Right renal pelvis (tissue), 4 donors: ENCODE measurements around the gene IQGAP1. TPM values are rescaled to one million over a fixed set of nuclear protein-coding genes. Genes with fewer than 3 reads are reported as not detected.
"Not testable (repeated sequence)": the region's sequence is repeated elsewhere in the genome, so short reads cannot be mapped to it uniquely, and the experiment has no call there.

Experiments used
- DNase-seq, 4 donors: peaks; one replicate each; pipeline ENCODE4 v3.0.0-alpha.2; 2013; ENCODE audit warnings: low read depth in 4 of 4, low spot score in 3 of 4, missing footprints in 1 of 4
- polyA plus RNA-seq, 4 donors: library from polyadenylated mRNA; unstranded; fragments of 120-200 nt; gene quantifications; one replicate each; pipeline ENCODE4 v1.2.1, GENCODE V29; 2013; ENCODE audit not compliant: insufficient read length in 4 of 4

Gene IQGAP1
- polyA plus RNA-seq, 4 donors, result 135 to 184 (median 175) TPM

DNA sequence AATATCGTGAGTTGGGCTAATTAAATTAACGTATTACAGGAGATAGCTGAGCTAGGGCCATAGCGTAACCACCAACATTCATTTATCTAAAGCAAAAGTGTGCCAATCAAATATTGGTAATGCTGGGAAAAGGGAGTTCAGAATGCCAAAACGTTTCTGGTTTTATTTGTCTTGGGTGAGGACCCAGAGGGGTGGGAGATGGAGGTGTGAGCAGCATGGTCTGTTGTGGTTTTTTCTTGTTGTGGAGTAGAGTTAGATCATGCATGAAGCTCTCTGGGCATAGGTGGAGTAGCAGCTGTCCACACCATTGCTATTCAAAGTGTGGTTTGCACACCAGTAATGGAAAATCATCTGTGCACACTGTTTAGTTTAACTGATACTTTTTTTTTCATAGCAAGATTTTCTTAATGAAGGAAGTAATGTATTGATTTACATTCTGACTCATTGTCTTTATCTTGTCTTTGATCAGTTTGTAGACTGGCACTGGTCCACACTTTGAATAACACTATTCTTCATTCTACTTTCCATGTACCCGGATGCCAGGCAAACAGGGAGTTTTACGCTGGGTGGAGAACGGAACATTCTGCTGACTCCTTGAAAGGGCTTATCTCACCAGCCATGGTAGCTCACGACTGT lies 90.9 kb downstream of the IQGAP1 start:
- no peak for DNase-seq

GRCh38 chr15:90479656-90480055 lies 91.6 kb downstream of the IQGAP1 start:
- no peak for DNase-seq

DNA sequence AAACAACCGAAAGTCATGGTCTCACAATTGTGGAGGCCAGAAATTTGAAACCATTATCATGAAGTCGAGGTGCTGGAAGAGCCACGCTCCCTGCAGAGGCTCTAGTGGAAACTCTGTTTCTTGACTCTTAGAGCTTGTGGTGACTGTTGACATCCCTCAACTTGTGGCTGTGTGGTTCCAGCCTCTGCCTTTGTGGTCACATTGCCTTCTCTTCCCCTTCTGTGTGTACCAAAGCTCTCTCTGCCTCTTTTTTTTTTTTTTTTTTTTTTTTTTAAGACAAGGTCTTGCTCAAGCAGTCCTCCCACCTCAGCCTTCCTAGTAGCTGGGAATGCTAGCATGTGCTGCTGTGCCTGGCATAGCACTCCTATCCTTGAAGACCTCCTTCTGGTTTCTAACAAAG lies 93.0 kb downstream of the IQGAP1 start:
- DNase-seq, result no peak

DNA sequence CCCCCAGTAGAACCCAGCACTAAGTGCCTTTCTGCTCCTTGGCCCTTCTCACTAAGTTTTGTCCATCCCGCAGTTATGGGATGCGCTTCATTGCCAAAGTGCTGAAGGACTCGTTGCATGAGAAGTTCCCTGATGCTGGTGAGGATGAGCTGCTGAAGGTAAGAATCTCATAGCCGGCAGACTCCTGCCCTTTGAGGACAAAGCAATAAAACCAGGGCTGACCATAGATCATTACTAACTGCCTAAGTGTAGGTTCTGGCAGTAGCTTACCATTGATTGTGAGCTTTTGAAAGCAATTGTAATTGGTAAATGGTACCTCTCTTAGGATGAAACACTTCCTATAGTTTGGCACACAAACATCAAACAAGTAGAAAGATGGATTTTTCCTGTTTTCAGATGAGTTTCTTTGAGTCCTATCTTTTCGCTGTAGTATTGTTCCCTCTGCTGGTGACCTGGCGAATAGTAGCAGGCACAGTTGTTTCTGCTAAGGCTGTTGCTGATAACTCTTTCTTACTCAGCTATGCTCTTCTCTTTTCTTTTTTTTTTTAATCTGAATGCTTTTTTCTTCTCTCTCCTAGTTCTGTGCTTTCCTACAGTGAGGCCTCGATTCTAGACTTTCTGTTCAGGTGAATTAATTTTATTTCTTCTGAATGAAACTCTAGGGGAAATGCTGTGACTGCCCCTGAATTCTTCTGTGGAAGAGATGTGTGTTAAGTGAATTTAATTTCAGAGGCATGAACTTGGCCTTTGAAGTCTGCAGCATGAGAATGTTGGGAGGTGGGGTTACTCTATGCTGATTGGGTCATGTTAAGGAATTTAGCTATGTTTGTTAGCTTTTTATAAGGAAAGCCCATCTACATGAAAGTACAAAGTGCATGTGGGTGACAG lies 94.3 kb downstream of the IQGAP1 start:
- peak; percentile 43 to 57 (median 52) for DNase-seq

GRCh38 chr15:90483012-90483307 lies 94.9 kb downstream of the IQGAP1 start:
- DNase-seq, result no peak

GRCh38 chr15:90483637-90484036 lies 95.6 kb downstream of the IQGAP1 start:
- no peak for DNase-seq

- DNase-seq, result no peak
These were observed 99.1 kb downstream of the IQGAP1 start for GRCh38 chr15:90487186-90487585.

- no peak for DNase-seq
These were observed 101.5 kb downstream of the IQGAP1 start for GRCh38 chr15:90489514-90489913.

- DNase-seq, result no peak
These were observed 101.9 kb downstream of the IQGAP1 start for GRCh38 chr15:90489944-90490343.

DNA sequence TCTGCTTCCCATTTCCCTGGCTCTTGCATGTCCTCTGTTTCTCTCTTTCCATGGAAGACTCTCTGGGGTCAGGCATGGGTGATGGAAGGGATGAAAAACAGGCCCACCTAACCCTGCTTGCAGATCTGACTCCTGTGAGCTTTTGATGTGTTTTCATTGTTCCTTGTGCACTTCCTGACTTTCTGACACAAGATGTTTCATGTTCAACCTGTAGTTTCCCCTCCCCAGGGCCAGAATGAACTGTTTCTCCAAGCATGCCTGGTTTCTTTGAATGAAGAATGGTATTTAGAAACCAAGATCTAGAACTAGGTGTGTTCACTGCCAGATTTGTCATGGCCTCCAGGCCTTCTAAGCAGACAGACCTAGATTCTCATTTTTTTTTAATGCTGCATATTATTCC lies 105.6 kb downstream of the IQGAP1 start:
- DNase-seq, result no peak

DNA sequence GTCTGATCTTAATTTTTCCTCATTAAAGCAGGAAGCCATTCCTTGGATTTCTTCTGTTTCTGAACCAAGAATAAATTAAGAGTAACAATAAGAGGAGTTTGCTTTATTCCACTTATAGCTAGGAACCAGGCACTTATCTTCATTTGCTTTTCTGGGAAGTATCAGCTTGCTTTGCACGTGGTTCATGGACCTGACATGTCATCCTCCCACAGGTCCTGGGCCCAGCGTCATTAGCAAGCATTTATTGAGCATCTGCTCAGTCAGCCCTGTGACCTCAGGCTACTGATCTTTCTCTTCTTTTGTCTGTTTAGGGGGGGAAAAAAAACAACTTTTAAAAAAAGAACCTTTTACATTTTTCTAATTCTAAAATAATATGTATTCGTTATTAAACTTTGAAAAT lies 107.0 kb downstream of the IQGAP1 start:
- no peak for DNase-seq

DNA sequence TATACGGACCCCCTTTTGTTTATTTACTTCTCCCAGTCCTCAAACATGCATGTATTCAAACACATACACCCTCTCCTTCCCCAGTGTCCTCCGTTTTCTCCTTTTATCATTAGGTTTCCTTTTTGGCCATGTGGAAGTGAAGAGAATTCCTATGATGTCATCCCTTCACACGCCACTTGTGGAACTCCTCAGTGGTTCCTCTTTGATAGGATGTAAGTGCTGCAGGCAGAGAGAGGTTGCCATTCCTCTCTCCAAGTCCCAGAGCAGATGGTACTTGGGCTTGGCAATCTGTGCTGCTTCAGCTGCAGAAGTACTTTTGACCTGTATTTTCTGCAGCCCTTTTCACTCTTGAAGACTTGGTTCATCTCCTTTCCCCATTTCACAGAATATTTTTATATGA lies 108.7 kb downstream of the IQGAP1 start:
- no peak for DNase-seq

DNA sequence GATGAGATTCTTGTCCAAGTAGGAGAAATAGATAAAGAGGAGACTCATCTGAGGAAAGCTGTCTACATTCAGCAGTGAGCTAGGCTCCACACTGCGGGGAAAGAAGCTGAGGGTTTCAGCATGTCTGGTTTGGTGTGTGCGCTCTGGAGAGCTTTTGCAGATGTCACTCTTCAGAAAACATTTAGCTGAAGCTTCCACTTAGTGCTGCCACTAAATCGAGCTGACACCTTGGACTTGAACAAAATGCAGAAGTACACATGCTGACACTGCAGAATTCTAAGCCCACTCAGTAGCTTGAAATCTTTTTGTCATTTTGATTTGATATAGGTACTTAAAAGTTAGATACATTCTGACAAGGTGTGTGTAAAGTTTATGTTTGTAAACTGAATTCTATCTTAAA lies 109.3 kb downstream of the IQGAP1 start:
- DNase-seq, result no peak

DNA sequence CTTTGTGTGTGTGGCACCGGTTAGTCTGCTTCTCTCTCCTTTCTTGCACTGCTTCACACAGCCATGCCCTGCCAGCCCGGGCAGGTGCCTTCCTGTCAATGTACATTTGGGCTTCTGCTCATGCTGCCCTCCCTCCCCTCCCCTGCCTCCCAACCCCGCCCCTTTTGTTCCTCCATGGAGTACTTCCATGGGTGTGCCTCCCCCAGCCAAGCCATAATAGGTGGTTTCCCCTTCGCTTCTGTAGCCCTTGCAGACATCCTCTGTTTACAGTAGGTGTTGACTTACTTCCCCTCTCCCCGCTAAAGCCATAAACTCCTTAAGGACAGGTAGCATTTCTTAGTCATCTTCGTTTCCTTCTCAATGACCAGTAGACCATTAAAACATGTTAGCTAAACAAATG lies 109.9 kb downstream of the IQGAP1 start:
- DNase-seq, result no peak

- no peak for DNase-seq
These were observed 112.1 kb downstream of the IQGAP1 start for GRCh38 chr15:90500171-90500570.

- no peak for DNase-seq
These were observed 113.9 kb downstream of the IQGAP1 start for GRCh38 chr15:90501898-90502297.

GRCh38 chr15:90510781-90511180 lies 122.7 kb downstream of the IQGAP1 start:
- not testable (repeated sequence) for DNase-seq

DNA sequence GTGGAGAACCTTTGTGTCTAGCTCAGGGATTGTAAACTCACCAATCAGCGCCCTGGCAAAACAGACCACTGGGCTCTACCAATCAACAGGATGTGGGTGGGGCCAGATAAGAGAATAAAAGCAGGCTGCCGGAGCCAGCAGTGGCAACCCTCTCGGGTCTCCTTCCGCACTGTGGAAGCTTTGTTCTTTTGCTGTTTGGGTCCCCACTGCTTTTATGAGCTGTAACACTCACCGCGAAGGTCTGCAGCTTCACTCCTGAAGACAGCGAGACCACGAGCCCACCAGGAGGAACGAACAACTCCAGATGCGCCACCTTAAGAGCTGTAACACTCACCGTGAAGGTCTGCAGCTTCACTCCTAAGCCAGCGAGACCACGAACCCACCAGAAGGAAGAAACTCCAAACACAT lies 123.2 kb downstream of the IQGAP1 start:
- not testable (repeated sequence) for DNase-seq

GRCh38 chr15:90512276-90512675 lies 124.2 kb downstream of the IQGAP1 start:
- no peak for DNase-seq

GRCh38 chr15:90512981-90513380 lies 124.9 kb downstream of the IQGAP1 start:
- no peak for DNase-seq

DNA sequence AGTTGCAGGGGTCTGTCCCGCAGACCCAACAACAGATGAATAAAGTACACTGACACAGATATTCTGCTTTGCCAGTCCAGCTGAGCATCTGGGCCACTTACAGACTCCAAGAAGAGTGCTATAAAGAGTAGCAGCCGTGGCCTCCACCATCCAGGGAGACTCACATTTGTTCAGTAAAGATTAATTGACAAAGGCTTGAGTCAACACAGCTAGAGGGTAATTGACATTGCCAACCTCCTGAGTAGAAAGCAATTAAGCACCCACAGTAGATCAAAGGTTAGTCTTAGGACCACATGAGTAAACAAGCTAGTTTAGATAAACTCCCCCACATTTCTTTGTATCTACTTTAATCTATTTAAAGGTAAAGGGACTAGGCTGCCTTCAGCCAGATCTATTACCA lies 125.4 kb downstream of the IQGAP1 start:
- DNase-seq, result no peak

GRCh38 chr15:90513893-90514292 lies 125.9 kb downstream of the IQGAP1 start:
- DNase-seq, result not testable (repeated sequence)
